Esophagus squamous epithelium (tissue), 4 donors: ENCODE measurements around the gene SMC5.

Experiments used
- CTCF ChIP-seq, 6 experiments: fragments of 450-650 bp in 4 of 6; fragments of 200-600 bp in 2 of 6; sonication (generic) in 2 of 6; IDR thresholded peaks; one replicate each; pipeline ENCODE4 v1.5.1; 2016 to 2019; ENCODE audit warnings: antibody characterized with exemption in 6 of 6, mild to moderate bottlenecking in 4 of 6, moderate library complexity in 4 of 6
- POLR2A ChIP-seq, 4 donors: fragments of 450-650 bp; IDR thresholded peaks; one replicate each; pipeline ENCODE4 v1.6.1; 2017; ENCODE audit warnings: antibody characterized with exemption in 4 of 4, mild to moderate bottlenecking in 4 of 4, moderate library complexity in 3 of 4

GRCh38 chr9:70387663-70388062 is 128.9 kb downstream of the SMC5 start:
- TF ChIP-seq CTCF (IDR thresholded peaks at IDR 0.05) (no peak), POLR2A (IDR thresholded peaks at IDR 0.05) (no peak)
